G401 (cell line): ENCODE data around the gene IGF2BP3. TPM values are rescaled to one million over a fixed set of nuclear protein-coding genes. Genes with fewer than 3 reads are reported as not detected.

Source experiments
- DNase-seq: peaks from one replicate; pipeline ENCODE4 v3.0.0-alpha.2; 2015; ENCODE audit warnings: low spot score
- in situ Hi-C: cut with HindIII; loops from 2 replicates; pipeline ENCODE4 v1.10.0; 2016; ENCODE audit warnings: low sequenced_read_pairs, mixed read lengths
- total RNA-seq: library from RNA; depleted of rRNA; stranded (reverse); fragments of >200 nt; shearing (Covaris generic); gene quantifications from 2 replicates; pipeline ENCODE4 v1.2.3, GENCODE V29; 2014

The IGF2BP3 gene
- total RNA-seq, 1 experiment from 2014 or later = 69.7 TPM

DNA sequence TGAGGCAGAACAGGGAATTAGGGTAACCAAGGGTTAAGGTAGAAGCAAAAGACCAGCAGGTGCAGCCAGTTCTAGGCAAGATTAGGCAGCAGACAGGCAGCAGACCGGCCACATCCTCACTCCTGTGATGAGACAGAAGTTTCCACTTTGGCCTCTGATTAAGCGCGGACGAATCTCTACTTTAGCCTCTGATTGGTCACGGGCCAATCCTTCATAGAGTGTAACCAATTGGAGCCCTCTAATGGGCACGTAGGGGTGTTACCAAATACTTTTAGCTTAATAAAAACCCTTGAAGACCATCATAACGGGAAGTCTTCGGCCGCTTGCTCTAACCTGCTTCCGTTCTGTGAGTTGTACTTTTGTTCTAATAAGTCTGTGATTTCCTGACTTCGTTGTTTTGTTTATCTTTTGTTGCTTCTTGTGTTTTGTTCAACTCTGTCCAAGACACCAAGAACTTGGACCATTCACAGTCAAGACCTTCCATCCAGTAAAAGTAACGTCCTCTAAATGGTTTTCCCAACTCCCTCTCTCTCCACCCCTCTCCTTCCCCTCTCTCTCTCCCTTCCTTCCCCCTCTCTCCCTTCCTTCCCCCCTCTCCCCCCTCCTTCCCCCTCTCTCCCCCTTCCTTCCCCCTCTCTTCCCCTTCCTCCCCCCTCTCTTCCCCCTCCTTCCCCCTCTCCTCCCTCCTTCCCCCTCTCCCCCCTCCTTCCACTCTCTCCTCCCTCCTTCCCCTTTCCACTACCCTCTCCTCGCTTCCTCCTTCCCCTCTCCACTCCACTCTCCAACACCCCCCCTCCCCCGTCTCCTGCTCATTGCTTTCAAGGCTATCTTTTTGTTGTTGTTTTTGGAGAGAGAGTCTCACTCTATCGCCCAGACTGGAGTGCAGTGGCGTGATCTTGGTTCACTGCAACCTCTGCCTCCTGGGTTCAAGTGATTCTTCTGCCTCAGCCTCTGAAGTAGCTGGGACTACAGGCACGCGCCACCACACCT, 184.3 kb downstream of the IGF2BP3 start:
- in situ Hi-C loops = no loop called here
- no peak for DNase-seq

DNA sequence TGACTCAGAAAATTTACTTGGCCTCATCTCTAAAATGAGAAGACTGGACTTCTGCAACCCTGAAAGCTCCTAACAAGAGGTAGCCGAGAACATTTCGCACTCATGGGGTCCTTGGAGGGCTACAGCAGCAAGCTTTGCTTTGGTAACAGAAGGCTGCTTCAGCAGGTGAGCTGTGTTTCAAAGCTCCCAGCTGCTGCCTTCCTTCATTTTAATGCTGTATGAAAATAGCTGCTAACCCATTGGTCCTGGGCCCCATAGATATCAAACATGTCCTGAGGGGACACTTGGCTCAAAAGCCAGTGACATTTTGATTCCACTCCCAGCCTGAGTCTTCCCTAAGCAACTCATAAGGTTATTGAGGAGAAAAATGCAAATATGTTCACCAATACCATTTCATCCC, 185.4 kb downstream of the IGF2BP3 start:
- no peak for DNase-seq
- in situ Hi-C loops = no loop called here

DNA sequence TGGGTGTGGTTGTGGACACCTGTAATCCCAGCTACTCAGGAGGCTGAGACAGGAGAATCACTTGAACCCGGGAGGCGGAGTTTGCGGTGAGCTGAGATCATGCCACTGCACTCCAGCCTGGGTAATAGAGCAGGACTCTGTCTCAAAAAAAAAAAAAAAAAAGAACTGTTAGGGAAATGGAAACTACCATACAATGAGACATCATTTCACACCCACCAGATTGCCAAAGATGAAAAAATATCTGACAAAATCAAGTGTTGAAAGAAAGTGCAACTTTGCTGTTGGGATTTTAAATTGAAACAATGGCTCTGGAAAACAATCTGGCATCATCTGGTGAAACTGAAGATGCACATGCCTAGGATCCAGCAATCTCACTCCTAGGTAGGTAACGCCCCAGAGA, 187.2 kb downstream of the IGF2BP3 start:
- in situ Hi-C loops = no loop called here
- DNase-seq = no peak

DNA sequence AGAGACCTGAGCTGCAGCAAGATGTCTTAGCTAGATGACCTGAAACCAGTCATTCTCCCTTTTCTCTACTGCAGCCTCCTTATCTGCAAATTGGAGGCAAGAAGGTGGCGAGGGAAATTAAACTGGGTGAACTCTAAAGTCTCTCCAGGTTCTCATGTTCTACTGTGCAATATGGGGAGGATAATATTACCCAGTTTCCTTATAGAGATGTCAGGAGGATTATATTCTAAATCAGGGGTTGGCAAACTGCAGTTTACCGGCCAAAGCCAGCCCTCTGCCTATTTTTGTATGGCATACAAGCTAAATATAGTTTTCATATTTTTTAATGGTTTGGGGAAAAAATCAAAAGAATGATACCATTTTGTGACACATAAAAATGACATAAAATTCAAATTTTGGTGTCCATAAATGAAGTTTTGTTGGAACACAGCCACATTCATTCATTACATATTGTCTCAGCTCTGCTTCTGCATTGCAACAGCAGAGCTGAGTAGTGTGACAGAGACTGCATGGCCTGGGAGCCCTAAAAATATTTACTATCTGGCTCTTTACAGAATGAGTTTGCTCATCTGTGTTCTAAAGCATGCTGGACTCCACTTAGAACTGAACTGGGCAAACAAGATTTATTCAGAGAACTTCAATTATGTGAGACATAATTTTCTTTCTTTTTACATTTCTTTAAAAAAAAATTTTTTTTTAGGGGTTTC, 190.3 kb downstream of the IGF2BP3 start:
- in situ Hi-C loops = no loop called here

DNA sequence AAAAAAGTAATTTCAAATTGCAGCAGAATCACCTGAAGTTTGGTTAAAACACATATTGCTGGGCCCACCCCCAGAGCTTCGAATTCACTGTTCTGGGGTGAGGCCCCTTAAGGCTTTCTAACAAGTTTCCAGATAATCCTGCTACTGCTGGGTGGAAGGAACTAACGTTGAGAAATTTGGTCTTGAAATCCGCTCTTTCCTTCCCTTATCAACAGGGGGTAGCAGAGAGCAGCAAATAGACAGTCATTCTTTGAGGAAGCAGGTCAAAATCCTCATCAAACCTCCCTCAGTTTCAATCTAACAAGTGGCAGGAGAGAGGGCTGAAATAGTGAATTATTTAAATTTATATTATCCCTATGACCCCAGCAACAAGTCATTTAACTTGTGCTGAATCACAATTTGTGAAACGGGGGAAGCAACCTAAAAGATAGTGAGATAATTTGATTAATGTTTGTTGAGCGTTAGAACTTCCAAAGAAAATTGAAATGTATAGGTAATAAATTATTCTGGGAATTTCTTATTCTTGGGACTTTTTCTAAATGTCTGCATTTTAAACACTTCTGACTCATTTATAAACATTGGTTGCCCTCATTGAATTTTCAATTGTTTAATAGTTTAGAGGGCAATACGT, 192.8 kb downstream of the IGF2BP3 start:
- in situ Hi-C loops = no loop called here
- peak; percentile 53 for DNase-seq

More for the DNA sequence above, 190.3 kb downstream of the IGF2BP3 start:
- DNase-seq = no peak

DNA sequence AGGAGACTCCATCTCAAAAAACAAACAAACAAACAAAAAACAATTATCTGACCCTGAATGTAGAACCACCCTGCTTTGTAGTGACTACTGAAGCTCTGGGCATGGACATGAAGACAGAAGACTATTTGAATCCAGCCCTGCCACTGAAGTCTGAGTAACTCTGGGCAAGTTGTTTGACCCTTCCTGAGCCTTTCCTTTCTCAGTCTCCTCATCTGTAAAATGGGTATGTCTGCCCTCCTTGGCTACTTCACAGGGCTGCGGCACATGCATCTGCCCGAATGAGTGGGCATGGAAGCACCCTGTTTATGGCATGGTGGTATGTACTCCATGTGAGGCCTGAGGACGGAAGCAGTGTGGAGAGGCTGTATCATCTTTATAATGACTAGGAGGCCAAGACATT, 193.3 kb downstream of the IGF2BP3 start:
- in situ Hi-C loops = no loop called here
- no peak for DNase-seq

DNA sequence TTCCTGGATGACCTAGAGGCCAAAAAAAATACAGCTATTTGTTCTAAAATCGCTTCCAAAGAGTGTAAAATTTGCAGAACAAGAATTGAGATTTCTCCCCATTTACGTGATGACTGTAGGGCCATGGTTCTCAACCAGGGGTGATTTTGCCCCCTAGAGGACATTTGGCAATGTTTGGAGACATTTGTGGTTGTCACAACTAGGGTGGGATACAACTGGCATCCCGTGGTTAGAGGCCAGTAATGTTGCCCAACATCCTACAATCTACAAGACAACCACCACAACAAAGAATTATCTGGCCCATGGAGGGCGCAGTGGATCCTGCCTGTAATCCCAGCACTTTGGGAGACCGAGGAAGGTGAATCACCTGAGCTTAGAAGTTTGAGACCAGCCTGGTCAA, 193.9 kb downstream of the IGF2BP3 start:
- DNase-seq = no peak

DNA sequence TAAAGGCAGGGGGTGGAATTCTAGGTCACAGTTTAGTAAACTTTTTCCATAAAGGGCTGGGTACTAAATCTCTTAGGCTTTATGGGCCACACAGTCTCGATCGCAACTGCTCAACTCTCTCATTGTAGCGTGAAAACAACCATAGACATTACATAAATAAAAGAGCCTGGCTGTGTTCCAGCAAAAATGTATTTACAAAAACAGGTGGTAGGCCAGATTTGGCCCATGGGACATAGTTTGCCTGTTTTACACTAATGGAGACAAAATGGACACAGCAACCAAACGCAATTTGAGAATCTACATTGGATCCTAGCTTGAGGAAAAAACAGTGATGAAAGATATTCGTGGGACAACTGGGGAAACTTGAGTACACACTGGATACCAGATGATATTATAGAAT, 194.4 kb downstream of the IGF2BP3 start:
- no peak for DNase-seq
- in situ Hi-C loops = no loop called here

More for the DNA sequence above, 193.9 kb downstream of the IGF2BP3 start:
- in situ Hi-C loops = no loop called here

DNA sequence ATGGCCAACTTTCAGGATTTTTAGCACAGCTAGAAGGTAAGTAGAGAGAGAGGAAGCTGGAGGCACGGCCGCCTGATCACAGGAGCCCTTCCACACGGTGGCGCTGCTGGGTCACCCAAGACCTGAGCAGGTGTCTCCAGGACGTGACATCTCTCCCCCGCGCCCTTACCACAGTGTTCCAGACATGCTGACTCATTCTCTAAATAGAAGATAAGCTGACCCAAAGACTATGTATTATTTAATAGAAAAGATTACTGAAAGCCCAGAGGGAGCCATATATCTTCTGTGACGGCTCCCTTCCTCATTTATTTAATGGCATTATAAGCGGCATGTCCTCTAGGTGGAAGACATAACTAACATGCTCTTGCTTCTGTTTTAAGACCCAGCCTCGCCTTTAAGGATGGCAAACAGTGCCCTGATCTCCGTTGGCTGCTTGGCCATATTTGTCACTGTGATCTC, 197.1 kb downstream of the IGF2BP3 start:
- DNase-seq = peak; percentile 47
- in situ Hi-C loops = loop anchor here (5.0 kb wide), 1 partner anchor 79 kb away; no protein-coding TSS in a partner anchor

DNA sequence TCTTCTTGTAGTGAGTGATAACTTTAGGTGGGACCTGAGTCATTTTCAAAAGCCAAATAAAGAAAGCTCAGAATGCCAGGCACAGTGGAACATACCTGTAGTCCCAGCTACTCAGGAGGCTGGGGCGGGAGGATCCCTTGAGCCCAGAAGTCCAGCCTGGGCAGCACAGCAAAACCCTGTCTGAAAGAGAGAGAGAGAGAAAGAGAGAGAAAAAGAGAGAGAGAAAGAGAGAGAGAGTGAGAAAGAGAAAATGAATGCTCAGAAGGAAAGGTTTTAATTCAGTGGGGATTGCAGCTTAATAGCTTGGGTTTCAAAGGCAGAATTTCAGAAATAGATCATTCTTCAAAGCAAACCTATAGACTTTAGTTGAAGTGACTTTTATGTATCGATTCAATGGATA, 198.0 kb downstream of the IGF2BP3 start:
- DNase-seq = no peak
- in situ Hi-C loops = loop anchor here (5.0 kb wide), 1 partner anchor 80 kb away; no protein-coding TSS in a partner anchor

DNA sequence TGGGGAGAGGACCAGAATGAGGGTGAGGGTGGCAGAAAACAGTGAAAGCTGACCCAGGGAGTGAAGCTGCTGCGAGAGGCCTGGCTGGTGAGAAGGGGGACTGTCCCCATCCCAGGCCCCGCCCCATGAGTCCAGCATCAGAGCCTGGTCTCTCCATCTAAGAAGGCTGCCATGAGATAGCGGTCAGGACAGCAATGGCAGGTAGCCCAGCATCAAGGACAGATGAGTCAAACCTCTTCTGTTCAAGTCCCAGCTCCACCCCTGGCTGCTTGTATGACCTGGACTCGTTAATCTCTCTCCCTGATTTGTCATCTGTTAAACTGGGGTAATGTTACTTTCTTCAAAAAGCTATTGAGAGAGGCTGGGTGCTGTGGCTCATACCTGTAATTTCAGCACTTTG, 201.5 kb downstream of the IGF2BP3 start:
- in situ Hi-C loops = no loop called here

DNA sequence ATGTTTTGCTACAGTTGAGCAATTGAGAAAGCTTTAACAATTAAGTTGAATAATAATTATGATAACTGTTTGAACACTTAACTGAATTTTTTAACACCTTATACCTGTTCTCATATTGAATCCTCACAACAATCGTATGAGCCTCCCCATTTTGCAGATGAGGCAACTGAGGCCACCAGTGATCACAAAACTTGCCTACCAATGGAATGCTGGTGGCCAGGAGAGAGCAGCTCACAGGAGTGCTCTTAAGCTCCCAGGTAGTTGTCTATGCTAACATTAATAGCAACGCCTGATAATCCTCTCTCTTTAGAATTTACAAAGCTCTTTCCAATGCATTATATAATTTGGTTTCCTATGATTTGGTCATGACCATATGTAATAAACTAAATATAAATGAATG, 202.1 kb downstream of the IGF2BP3 start:
- DNase-seq = no peak
- in situ Hi-C loops = no loop called here

More for the DNA sequence above, 201.5 kb downstream of the IGF2BP3 start:
- no peak for DNase-seq

DNA sequence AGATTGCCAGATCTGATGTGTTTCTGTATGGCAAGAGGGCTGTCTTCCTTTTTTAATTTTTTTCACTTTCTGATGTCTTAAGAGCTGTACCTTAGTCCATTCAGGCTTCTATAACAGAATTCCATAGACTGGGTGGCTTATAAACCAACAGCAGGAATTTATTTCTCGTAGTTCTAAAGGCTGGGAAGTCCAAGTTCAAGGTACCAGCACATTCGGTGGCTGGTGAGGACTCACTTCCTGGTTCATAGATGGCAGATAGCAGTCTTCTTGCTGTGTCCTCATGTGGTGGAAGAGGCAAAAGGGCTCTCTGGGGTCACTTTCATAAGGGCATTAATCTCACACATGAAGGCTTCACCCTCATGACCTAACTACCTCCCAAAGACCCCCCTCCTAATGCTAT, 202.9 kb downstream of the IGF2BP3 start:
- no peak for DNase-seq
- in situ Hi-C loops = no loop called here

DNA sequence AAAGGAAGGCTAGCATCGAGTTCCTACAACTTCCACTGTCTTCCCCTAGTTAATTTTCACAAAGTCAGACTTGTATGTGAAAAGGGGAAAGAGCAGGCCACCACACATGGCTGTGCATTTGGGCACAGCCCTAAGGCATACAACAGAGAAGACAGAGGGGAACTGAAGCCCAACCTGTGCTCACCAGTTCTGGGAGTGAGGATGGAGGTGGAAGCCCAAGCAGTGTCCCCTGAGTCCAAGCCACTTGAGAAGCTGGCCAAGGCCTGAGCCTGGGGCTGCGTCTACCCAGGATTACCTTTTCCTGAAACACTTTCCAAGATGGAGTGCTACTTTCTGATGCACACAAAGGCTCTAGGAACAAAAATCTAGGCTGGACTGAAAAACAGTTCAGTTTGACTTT, 203.4 kb downstream of the IGF2BP3 start:
- no peak for DNase-seq
- in situ Hi-C loops = no loop called here

DNA sequence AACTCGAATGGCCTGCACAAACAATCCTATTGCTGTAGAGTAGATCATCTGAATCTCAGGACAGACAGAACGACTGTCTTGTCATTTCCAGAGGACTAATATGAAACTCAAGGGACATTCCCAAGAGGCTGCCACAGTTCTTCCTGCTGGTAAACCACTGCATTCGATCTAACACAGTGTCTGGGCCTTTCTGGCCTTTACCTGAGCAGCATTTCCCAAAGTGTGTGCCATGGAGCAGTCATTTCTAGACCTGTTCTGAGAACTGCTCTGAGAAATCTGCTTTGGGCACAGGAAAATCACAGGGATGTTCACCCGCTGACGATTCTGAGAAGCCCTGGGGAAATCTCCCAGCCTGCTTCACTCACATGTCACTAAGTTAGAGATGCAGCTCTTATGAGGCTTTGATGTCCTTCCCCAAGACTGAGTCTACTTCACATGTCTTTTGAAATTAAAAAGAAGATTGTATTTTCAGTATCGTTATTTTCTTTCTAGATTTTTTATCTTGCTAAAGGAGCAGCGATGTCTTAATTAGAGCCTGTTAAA, 205.3 kb downstream of the IGF2BP3 start:
- in situ Hi-C loops = no loop called here
- no peak for DNase-seq

DNA sequence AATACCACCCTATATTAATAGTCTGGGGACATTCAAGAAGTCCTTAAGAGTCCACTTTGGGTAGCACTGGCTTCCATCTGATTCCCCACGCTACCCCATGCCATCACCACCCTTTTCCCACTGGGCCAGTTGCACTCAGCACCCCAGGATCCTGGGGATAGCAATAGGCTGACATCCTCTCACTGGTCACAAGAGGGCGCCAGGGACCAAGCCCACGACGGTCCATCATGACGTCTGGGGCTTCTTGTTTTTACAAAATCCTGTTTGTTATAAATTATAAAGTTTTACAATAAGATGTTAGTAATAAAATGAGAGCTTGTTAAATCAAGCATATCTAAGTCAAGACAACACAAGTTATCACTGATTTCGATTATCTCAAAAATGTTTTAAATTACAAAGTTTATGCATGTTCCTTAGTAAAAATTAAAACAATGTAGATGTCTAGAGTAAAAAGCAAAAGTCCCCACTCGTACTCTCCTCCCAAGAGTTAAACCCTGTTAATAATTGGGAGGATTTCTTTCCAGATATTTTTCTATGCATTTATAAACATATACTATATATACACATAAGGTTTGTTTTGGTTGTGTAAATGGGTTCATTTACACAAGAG, 208.3 kb downstream of the IGF2BP3 start:
- in situ Hi-C loops = no loop called here
- peak; percentile 30 for DNase-seq

DNA sequence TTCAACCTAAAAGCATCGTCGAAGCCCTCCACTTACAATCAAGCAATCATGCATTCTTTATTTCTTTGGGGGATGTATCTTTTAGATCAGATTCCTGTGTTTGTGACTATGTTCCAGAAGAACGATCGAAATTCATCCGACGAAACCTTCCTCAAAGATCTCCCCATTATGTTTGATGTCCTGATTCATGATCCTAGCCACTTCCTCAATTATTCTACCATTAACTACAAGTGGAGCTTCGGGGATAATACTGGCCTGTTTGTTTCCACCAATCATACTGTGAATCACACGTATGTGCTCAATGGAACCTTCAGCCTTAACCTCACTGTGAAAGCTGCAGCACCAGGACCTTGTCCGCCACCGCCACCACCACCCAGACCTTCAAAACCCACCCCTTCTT, 209.9 kb downstream of the IGF2BP3 start:
- in situ Hi-C loops = no loop called here
- DNase-seq = no peak
